ENCODE measurements around the gene CLDN5. TPM values are rescaled to one million over a fixed set of nuclear protein-coding genes. Genes with fewer than 3 reads are reported as not detected.
A peak's percentile ranks its signal among the peaks of the same experiment; 100 is the strongest.

CLDN5 gene
- total RNA-seq, 1 donor from 2014 or later = 0.69 TPM

DNA sequence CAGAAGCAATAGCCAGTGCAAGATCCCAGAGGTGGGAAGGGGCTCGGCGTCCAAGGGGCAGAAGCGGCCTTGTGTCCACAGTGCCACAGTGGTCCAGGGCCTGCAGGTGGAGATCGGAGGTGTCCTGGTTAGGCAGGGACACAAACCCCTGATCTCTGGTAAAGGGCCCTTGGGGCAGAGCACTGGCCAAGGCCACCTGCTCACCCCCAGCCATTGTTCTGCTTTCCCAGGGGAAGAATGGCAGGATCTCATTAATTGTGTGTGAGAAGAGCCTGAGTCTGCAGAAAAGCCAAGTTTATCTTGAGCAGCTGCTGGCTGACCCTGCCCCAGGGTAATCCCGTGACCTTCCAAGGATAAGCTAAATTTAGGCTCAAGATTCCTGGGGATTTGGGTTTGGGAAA is 3.1 kb upstream of the CLDN5 start:
- H3K27me3 Mint-ChIP-seq (ENCODE audit: insufficient read depth, low read depth) = peaks cover 25% of the 10 kb centered on the region
- H2AFZ ChIP-seq (replicated peaks) = no peak overlapping the region
- H3K9ac ChIP-seq = no peak overlapping the region
- peaks cover 9% of the 10 kb centered on the region for H4K20me1 ChIP-seq (ENCODE audit: low read depth)
- H3K79me2 ChIP-seq (ENCODE audit: low read depth) = no peaks in the 10 kb centered on the region
- H3K4me1 Mint-ChIP-seq = peaks cover 15% of the 10 kb centered on the region
- H3K9me3 Mint-ChIP-seq = no peaks in the 10 kb centered on the region
- no peaks in the 10 kb centered on the region for H3K9me3 ChIP-seq (ENCODE audit: low read depth)
- H3K36me3 ChIP-seq = no peaks in the 10 kb centered on the region
- peaks cover 17% of the 10 kb centered on the region for H3F3A ChIP-seq (ENCODE audit: low read depth)
- no peaks in the 10 kb centered on the region for H3K36me3 Mint-ChIP-seq
- H3K4me1 ChIP-seq = peaks cover 15% of the 10 kb centered on the region
- no peak overlapping the region for H3K4me3 ChIP-seq
- TF ChIP-seq EZH2phosphoT487 (IDR thresholded peaks at IDR 0.05) = no peak
- TF ChIP-seq, protein P1, sequence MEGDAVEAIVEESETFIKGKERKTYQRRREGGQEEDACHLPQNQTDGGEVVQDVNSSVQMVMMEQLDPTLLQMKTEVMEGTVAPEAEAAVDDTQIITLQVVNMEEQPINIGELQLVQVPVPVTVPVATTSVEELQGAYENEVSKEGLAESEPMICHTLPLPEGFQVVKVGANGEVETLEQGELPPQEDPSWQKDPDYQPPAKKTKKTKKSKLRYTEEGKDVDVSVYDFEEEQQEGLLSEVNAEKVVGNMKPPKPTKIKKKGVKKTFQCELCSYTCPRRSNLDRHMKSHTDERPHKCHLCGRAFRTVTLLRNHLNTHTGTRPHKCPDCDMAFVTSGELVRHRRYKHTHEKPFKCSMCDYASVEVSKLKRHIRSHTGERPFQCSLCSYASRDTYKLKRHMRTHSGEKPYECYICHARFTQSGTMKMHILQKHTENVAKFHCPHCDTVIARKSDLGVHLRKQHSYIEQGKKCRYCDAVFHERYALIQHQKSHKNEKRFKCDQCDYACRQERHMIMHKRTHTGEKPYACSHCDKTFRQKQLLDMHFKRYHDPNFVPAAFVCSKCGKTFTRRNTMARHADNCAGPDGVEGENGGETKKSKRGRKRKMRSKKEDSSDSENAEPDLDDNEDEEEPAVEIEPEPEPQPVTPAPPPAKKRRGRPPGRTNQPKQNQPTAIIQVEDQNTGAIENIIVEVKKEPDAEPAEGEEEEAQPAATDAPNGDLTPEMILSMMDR (IDR thresholded peaks at IDR 0.05) = no peak
- no peak for TF ChIP-seq EZH2 (IDR thresholded peaks at IDR 0.05)
- H3K27me3 ChIP-seq = peaks cover 48% of the 10 kb centered on the region
- H3K4me3 Mint-ChIP-seq = no peak overlapping the region
- H3K27ac ChIP-seq = no peak overlapping the region
- no peak overlapping the region for H3K27ac Mint-ChIP-seq
- no peak for DNase-seq (ENCODE audit: low spot score)
- H3K4me2 ChIP-seq = no peak overlapping the region

- peaks cover 15% of the 10 kb centered on the region for H3K4me1 ChIP-seq
- H3K4me1 Mint-ChIP-seq = peaks cover 18% of the 10 kb centered on the region
- peaks cover 19% of the 10 kb centered on the region for H3F3A ChIP-seq (ENCODE audit: low read depth)
- no peak for DNase-seq (ENCODE audit: low spot score)
- H3K36me3 ChIP-seq = no peaks in the 10 kb centered on the region
- H3K79me2 ChIP-seq (ENCODE audit: low read depth) = no peaks in the 10 kb centered on the region
- H3K4me3 ChIP-seq = no peak overlapping the region
- H3K9ac ChIP-seq = no peak overlapping the region
- H2AFZ ChIP-seq (replicated peaks) = no peak overlapping the region
- no peak overlapping the region for H3K4me3 Mint-ChIP-seq
- H3K27me3 Mint-ChIP-seq (ENCODE audit: insufficient read depth, low read depth) = peaks cover 29% of the 10 kb centered on the region
- H3K27ac Mint-ChIP-seq = no peak overlapping the region
- peaks cover 54% of the 10 kb centered on the region for H3K27me3 ChIP-seq
- no peaks in the 10 kb centered on the region for H3K36me3 Mint-ChIP-seq
- H3K27ac ChIP-seq = no peak overlapping the region
- H3K4me2 ChIP-seq = no peak overlapping the region
- peaks cover 15% of the 10 kb centered on the region for H4K20me1 ChIP-seq (ENCODE audit: low read depth)
- no peaks in the 10 kb centered on the region for H3K9me3 ChIP-seq (ENCODE audit: low read depth)
- TF ChIP-seq EZH2 (IDR thresholded peaks at IDR 0.05) (no peak), EZH2phosphoT487 (IDR thresholded peaks at IDR 0.05) (no peak)
- TF ChIP-seq, protein P1 (IDR thresholded peaks at IDR 0.05) = no peak
- no peaks in the 10 kb centered on the region for H3K9me3 Mint-ChIP-seq
Measured at GRCh38 chr22:19526702-19527111, 2.5 kb upstream of the CLDN5 start.

GRCh38 chr22:19526076-19526701 is 2.0 kb upstream of the CLDN5 start:
- H3K36me3 Mint-ChIP-seq = no peaks in the 10 kb centered on the region
- H2AFZ ChIP-seq (replicated peaks) = no peak overlapping the region
- H3K9me3 ChIP-seq (ENCODE audit: low read depth) = no peaks in the 10 kb centered on the region
- H3K27me3 Mint-ChIP-seq (ENCODE audit: insufficient read depth, low read depth) = peaks cover 29% of the 10 kb centered on the region
- no peaks in the 10 kb centered on the region for H3K9me3 Mint-ChIP-seq
- H3K4me3 ChIP-seq = no peak overlapping the region
- peak overlapping the region; percentile 42 for H3K27ac Mint-ChIP-seq
- peak overlapping the region; percentile 57 for H3K4me3 Mint-ChIP-seq
- TF ChIP-seq EZH2 (IDR thresholded peaks at IDR 0.05) = no peak
- TF ChIP-seq, protein P1 (IDR thresholded peaks at IDR 0.05) = no peak
- TF ChIP-seq EZH2phosphoT487 (IDR thresholded peaks at IDR 0.05) = no peak
- no peaks in the 10 kb centered on the region for H3K36me3 ChIP-seq
- DNase-seq (ENCODE audit: low spot score) = no peak
- H3F3A ChIP-seq (ENCODE audit: low read depth) = peaks cover 19% of the 10 kb centered on the region
- H3K4me1 Mint-ChIP-seq = peaks cover 18% of the 10 kb centered on the region
- H3K79me2 ChIP-seq (ENCODE audit: low read depth) = no peaks in the 10 kb centered on the region
- H3K4me2 ChIP-seq = no peak overlapping the region
- peaks cover 15% of the 10 kb centered on the region for H3K4me1 ChIP-seq
- no peak overlapping the region for H3K9ac ChIP-seq
- no peak overlapping the region for H3K27ac ChIP-seq
- peaks cover 57% of the 10 kb centered on the region for H3K27me3 ChIP-seq
- peaks cover 17% of the 10 kb centered on the region for H4K20me1 ChIP-seq (ENCODE audit: low read depth)

Data from neural progenitor cell (in vitro differentiated cells).